ES-I3 (cell line): Measurements from ENCODE around the gene CDK6.
"Not testable (repeated sequence)": the region's sequence is repeated elsewhere in the genome, so short reads cannot be mapped to it uniquely, and the experiment has no call there.

Experiments
- H3K36me3 ChIP-seq: 2 replicates; pipeline ENCODE4 v1.6.1; 2013; ENCODE audit warnings: mild to moderate bottlenecking, low read length, control low read depth, moderate library complexity; ENCODE audit not compliant: insufficient read depth
- H3K4me1 ChIP-seq: 2 replicates; pipeline ENCODE4 v1.6.1; 2013; ENCODE audit warnings: mild to moderate bottlenecking, control low read depth, low read length; ENCODE audit not compliant: insufficient read depth
- H3K9ac ChIP-seq: 2 replicates; pipeline ENCODE4 v1.6.1; 2013; ENCODE audit warnings: low read depth, mild to moderate bottlenecking, low read length, moderate library complexity
- H3K9me3 ChIP-seq: 2 replicates; pipeline ENCODE4 v1.6.1; 2013; ENCODE audit warnings: mild to moderate bottlenecking, low read length, moderate library complexity; ENCODE audit not compliant: control insufficient read depth, insufficient read depth

Gene CDK6

DNA sequence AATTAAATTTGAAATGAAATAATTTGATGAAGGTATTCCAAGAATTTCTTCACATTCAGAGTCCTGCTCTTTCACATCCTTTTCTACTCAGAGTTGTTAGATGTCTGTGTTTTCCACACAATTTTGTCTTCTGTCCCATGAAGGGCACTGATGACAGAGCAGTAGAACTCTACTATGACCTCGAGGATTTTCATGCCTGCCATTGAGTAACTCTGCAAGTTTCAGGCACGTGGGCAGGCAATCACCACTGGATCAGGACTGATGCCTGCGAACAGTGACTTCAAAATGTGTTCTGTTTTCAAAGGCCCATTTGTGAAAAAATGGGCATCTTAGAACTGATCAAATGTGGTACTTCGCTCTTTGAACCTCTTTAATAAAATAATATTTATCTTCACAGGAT, 91.1 kb downstream of the CDK6 start:
- H3K9me3 ChIP-seq: 0 out of 2 replicates have a peak, but pooled peaks cover 4% of the 10 kb centered on the region
- no peaks in the 10 kb centered on the region for H3K36me3 ChIP-seq
- H3K4me1 ChIP-seq: peaks cover 34% of the 10 kb centered on the region
- no peak overlapping the region for H3K9ac ChIP-seq

- not testable (repeated sequence) for H3K9me3 ChIP-seq, H3K9ac ChIP-seq, H3K36me3 ChIP-seq
- H3K4me1 ChIP-seq: peaks cover 29% of the 10 kb centered on the region
These were observed 92.2 kb downstream of the CDK6 start for GRCh38 chr7:92744180-92744579.

GRCh38 chr7:92742186-92742585, 94.2 kb downstream of the CDK6 start:
- H3K36me3 ChIP-seq: no peaks in the 10 kb centered on the region
- H3K9me3 ChIP-seq: 0 out of 2 replicates have a peak, but pooled peaks cover 4% of the 10 kb centered on the region
- peaks cover 23% of the 10 kb centered on the region for H3K4me1 ChIP-seq
- H3K9ac ChIP-seq: no peak overlapping the region

GRCh38 chr7:92740700-92741126, 95.7 kb downstream of the CDK6 start:
- 0 out of 2 replicates have a peak, but pooled peaks cover 4% of the 10 kb centered on the region for H3K9me3 ChIP-seq
- no peaks in the 10 kb centered on the region for H3K36me3 ChIP-seq
- H3K4me1 ChIP-seq: peaks cover 23% of the 10 kb centered on the region
- H3K9ac ChIP-seq: no peak overlapping the region

DNA sequence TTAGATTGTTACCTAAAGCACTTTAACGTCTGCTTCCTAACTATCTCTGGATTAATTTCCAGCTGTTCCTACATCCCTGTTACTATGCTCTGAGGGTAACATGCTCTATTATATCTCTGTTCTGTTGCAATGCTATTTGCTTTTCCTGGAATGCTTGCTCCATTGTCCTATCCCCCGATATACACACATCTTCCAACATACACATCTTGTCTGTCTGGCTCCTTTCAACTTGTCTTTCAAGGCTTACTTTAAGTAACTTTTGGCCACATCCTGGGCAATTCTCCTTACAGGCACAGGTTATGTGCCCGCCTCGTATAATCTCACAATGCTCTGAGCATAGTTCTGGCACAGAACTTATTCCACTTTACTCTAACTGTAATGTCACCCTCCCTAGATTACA, 96.2 kb downstream of the CDK6 start:
- H3K36me3 ChIP-seq: no peaks in the 10 kb centered on the region

GRCh38 chr7:92739091-92739490, 97.3 kb downstream of the CDK6 start:
- peaks cover 23% of the 10 kb centered on the region for H3K4me1 ChIP-seq
- no peak overlapping the region for H3K9ac ChIP-seq
- no peaks in the 10 kb centered on the region for H3K9me3 ChIP-seq
- H3K36me3 ChIP-seq: no peaks in the 10 kb centered on the region

More for the DNA sequence above, 96.2 kb downstream of the CDK6 start:
- Histone ChIP-seq H3K9ac (no peak overlapping the region), H3K9me3 (0 out of 2 replicates have a peak, but pooled peaks cover 4% of the 10 kb centered on the region), H3K4me1 (peaks cover 23% of the 10 kb centered on the region)

DNA sequence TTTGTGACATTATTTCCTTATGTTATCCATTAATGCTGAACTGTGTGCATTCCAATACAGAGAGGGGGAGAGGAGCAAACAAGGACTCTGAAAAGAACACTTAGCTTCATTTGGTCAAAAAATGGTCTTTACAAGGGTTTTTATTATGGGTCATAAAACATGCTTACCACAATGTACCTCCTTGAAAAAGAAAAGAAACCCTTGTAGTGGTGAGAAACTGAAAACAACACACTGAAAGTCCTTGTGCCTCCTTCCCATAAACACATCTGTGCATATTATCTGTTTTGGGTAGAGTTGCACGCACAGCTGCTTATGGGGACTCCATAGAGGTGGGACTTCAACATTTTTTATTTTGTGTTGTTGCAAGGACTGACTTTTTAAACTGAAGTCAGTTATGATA, 98.7 kb downstream of the CDK6 start:
- peaks cover 23% of the 10 kb centered on the region for H3K4me1 ChIP-seq

DNA sequence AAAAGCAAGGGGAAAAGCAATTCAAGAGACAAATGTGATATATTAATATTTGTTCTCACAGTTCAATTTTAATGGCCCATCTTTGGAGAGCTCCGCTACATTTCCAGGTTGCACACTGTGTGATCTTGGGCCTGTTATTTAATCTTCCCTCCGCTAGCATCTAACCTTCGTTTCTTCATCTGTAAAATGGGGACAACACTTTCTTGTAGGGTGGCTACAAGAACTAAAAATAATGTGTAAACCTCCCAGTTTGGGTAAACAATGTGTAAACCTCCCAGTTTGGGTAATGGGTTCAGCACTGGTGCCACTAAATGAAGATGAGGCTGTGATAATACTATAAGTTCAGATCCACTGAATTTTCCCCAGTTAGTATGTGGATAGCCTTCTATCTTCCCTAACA, 99.5 kb downstream of the CDK6 start:
- peaks cover 19% of the 10 kb centered on the region for H3K4me1 ChIP-seq
- no peaks in the 10 kb centered on the region for H3K36me3 ChIP-seq
- H3K9ac ChIP-seq: no peak overlapping the region
- H3K9me3 ChIP-seq: no peaks in the 10 kb centered on the region

More for the DNA sequence above, 98.7 kb downstream of the CDK6 start:
- no peaks in the 10 kb centered on the region for H3K9me3 ChIP-seq
- H3K9ac ChIP-seq: no peak overlapping the region
- no peaks in the 10 kb centered on the region for H3K36me3 ChIP-seq

- H3K36me3 ChIP-seq: no peaks in the 10 kb centered on the region
- H3K9ac ChIP-seq: no peak overlapping the region
- H3K9me3 ChIP-seq: no peaks in the 10 kb centered on the region
- H3K4me1 ChIP-seq: peaks cover 8% of the 10 kb centered on the region; the same call in 1 of the 2 replicates
These were observed 100.7 kb downstream of the CDK6 start for GRCh38 chr7:92735707-92736106.

DNA sequence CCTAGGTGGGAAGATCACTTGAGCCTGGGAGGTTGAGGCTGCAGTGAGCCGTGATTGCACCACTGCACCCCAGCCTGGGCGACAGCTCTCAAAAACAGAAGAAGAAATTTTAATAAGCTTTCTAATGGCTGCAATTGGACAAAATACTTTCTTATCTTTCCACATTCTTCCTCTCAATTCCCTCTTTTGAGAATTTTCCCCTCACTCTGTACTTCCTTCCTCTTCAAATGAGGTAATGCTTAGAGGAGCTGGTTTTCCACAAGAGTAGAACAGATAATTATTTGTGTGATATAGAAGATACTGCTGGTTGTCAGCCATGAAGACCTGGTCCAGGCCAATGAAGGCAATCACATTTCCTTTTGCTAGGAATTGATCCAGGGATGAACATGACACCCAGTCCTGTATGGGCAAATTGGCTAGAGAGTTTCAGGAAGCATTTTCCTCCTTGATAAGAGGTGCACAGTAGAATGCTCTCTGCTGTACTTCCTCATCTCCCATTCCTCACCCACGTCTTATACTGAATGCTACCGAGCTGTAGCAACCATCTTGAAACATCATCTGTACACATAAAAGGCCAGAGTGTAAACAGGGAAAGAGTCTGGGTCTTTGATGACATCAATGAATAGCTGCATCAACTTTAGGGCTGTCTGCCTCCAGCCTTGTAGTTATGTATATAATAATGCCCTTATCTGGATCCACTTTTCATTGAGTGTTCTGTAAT, 103.9 kb downstream of the CDK6 start:
- no peaks in the 10 kb centered on the region for H3K9me3 ChIP-seq
- no peak overlapping the region for H3K9ac ChIP-seq
- no peaks in the 10 kb centered on the region for H3K4me1 ChIP-seq
- H3K36me3 ChIP-seq: no peaks in the 10 kb centered on the region

GRCh38 chr7:92731335-92732063, 104.9 kb downstream of the CDK6 start:
- Histone ChIP-seq H3K9ac (no peak overlapping the region), H3K9me3 (no peaks in the 10 kb centered on the region), H3K4me1 (no peaks in the 10 kb centered on the region), H3K36me3 (no peaks in the 10 kb centered on the region)

- Histone ChIP-seq H3K9ac (no peak overlapping the region), H3K4me1 (no peaks in the 10 kb centered on the region), H3K36me3 (no peaks in the 10 kb centered on the region), H3K9me3 (no peaks in the 10 kb centered on the region)
These were observed 105.6 kb downstream of the CDK6 start for GRCh38 chr7:92730808-92731207.

- H3K4me1 ChIP-seq: peaks cover 5% of the 10 kb centered on the region; the same call in 1 of the 2 replicates
- no peaks in the 10 kb centered on the region for H3K9me3 ChIP-seq
- no peak overlapping the region for H3K9ac ChIP-seq
- no peaks in the 10 kb centered on the region; the same call in 1 of the 2 replicates for H3K36me3 ChIP-seq
These were observed 106.6 kb downstream of the CDK6 start for GRCh38 chr7:92729751-92730150.

DNA sequence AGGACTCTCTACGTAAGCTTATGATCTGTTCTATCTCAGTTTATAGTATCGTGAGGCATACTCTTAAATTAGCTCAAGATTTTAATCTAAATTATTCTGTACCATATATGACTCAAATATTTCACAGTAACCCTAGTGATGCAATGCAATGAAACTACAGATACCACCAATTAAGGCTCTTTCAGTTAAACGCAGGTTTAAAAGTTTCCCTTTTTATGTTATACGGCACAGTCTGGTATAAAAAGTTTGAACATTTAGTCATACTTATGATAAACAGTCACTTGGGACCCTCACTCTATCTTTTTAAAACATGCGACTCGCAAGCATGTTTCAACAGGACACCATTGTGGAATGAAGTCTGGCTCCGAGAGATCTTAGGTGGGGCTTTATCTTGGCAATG, 107.2 kb downstream of the CDK6 start:
- Histone ChIP-seq H3K9me3 (no peaks in the 10 kb centered on the region), H3K9ac (no peak overlapping the region), H3K4me1 (peaks cover 10% of the 10 kb centered on the region), H3K36me3 (no peaks in the 10 kb centered on the region; the same call in 1 of the 2 replicates)

GRCh38 chr7:92727755-92728154, 108.6 kb downstream of the CDK6 start:
- Histone ChIP-seq H3K36me3 (no peaks in the 10 kb centered on the region; the same call in 1 of the 2 replicates), H3K4me1 (peaks cover 21% of the 10 kb centered on the region), H3K9me3 (no peaks in the 10 kb centered on the region), H3K9ac (no peak overlapping the region)
